NCI-H1417 (cell line): ENCODE data around the gene TPH2.

Experiments used
- DNase-seq, 3 experiments: peaks; one replicate each; lab custom pipeline; 2025; lab: John Stamatoyannopoulos, UW

The TPH2 gene

GRCh38 chr12:72033991-72034390 is 95.3 kb downstream of the TPH2 start:
- peak in 1 of 3 experiments; percentile 48 for DNase-seq

GRCh38 chr12:72035625-72036024 is 97.0 kb downstream of the TPH2 start:
- DNase-seq: no peak

- DNase-seq: no peak
These were observed 97.7 kb downstream of the TPH2 start for GRCh38 chr12:72036393-72036792.

GRCh38 chr12:72037006-72037795 is 98.6 kb downstream of the TPH2 start:
- peak in 1 of 3 experiments; percentile 29 for DNase-seq

GRCh38 chr12:72041811-72042210 is 103.2 kb downstream of the TPH2 start:
- no peak for DNase-seq

GRCh38 chr12:72053604-72054003 is 115.0 kb downstream of the TPH2 start:
- no peak for DNase-seq

GRCh38 chr12:72054511-72054910 is 115.9 kb downstream of the TPH2 start:
- no peak for DNase-seq

GRCh38 chr12:72057330-72057914 is 118.8 kb downstream of the TPH2 start:
- peak; percentile 38 to 99 (median 85) for DNase-seq

- no peak for DNase-seq
These were observed 124.4 kb downstream of the TPH2 start for GRCh38 chr12:72063073-72063472.

- DNase-seq: no peak
These were observed 132.4 kb downstream of the TPH2 start for GRCh38 chr12:72071030-72071429.

- DNase-seq: peak in 1 of 3 experiments; percentile 69
These were observed 134.1 kb downstream of the TPH2 start for GRCh38 chr12:72072592-72073212.

GRCh38 chr12:72074065-72074464 is 135.4 kb downstream of the TPH2 start:
- DNase-seq: peak in 1 of 3 experiments; percentile 67

GRCh38 chr12:72074956-72075355 is 136.3 kb downstream of the TPH2 start:
- no peak for DNase-seq

- DNase-seq: peak in 1 of 3 experiments; percentile 67
These were observed 136.8 kb downstream of the TPH2 start for GRCh38 chr12:72075401-72075800.

- peak in 2 of 3 experiments; percentile 68 to 88 for DNase-seq
These were observed 137.4 kb downstream of the TPH2 start for GRCh38 chr12:72075891-72076557.

GRCh38 chr12:72076558-72076915 is 137.9 kb downstream of the TPH2 start:
- no peak for DNase-seq

GRCh38 chr12:72077111-72077820 is 138.6 kb downstream of the TPH2 start:
- peak in 2 of 3 experiments; percentile 89 to 99 for DNase-seq

GRCh38 chr12:72081777-72082176 is 143.1 kb downstream of the TPH2 start:
- DNase-seq: no peak
